Measurements from ENCODE around the gene LRRC45. TPM values are rescaled to one million over a fixed set of nuclear protein-coding genes. Genes with fewer than 3 reads are reported as not detected.
A peak's percentile ranks its signal among the peaks of the same experiment; 100 is the strongest.

LRRC45 gene
- total RNA-seq, 1 experiment from 2014 or later, result 38.1 TPM

DNA sequence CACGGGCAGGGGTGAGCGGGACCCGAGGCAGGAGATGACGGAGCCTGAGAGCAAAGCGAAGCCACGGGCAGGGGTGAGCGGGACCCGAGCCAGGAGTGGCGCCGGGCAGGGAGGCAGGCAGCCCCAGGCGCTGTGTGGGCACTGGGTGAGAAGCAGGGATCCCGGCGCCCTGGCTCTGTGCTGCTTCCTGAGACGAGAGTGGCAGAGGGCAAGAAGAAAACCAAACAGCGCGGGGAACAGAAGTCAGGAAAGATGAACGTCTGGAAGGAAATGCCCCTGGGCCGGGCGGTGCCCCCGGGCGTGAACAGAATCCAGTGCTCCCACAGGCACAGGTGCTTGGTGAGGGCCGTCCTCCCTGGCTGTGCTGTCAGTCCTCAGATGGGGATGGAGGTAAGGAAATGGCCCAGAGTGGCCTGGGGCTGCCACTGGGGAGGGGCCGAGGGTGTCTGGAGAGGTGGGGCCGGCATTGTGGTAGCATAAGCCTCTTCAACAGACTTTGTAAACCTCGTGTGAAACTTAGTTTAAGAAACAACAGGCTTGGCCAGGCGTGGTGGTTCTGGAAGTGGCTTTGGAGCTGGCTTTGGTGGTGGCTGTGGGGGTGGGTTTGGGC, 35.8 kb upstream of the LRRC45 start (continued):
- TF ChIP-seq SMAD4 (CRISPR knock-in tag; IDR thresholded peaks at IDR 0.05), result no peak

DNA sequence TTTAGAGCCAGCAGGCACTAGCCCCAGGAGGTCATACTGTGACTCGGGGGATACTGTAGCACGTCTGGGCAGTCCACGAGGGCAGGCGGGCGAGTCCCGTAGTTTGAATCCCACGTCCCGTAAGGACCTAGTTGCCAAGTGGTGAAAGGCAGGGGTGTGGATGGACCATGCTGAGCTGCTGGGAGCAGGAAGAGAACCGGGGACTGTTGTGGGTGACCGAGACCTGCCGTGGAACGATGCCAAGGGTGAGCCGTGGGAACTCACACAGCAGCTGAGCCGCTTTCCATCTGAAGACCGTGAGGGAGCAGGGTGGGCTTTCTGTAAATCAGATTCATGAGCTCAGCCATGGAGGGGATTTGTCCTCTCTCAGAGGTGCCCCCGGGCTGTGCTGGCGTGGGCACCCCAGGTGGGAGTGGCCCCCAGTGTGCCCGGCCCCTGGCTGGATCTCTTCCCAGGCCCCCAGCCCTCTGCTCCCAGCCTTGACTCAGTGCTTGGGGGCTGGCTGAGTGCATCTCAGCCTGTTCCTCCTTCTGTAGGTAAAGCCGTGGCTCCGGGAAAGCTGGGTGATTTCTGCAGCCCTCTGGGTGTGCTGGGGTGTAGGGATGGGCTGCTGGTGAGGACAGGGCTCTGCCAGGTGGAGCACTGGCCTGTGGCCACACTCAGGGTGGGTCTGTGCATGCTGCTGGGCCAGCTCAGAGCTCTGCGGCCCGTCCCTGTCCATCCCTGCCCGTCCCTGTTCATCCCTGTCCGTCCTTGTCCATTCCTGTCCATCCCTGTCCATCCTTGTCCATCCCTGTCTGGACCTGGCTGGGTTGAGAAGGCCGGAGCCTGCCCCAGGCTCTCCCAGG, 32.0 kb upstream of the LRRC45 start:
- DNase-seq (ENCODE audit: low spot score) (no peak), ATAC-seq (no peak)
- Mint-ChIP-seq H3K4me3 (no peak overlapping the region), H3K27ac (peak overlapping the region; percentile 95), H3K27me3 (ENCODE audit: low read depth) (no peaks in the 10 kb centered on the region), H3K9me3 (no peaks in the 10 kb centered on the region), H3K36me3 (peaks cover 5% of the 10 kb centered on the region; the same call in 1 of the 2 replicates), H3K4me1 (peaks cover 21% of the 10 kb centered on the region)
- 0 out of 2 replicates have a peak, but pooled peaks have one; percentile 13 for TF ChIP-seq ZNF423 (CRISPR knock-in tag; IDR thresholded peaks at IDR 0.05)
- TF ChIP-seq, protein P1, sequence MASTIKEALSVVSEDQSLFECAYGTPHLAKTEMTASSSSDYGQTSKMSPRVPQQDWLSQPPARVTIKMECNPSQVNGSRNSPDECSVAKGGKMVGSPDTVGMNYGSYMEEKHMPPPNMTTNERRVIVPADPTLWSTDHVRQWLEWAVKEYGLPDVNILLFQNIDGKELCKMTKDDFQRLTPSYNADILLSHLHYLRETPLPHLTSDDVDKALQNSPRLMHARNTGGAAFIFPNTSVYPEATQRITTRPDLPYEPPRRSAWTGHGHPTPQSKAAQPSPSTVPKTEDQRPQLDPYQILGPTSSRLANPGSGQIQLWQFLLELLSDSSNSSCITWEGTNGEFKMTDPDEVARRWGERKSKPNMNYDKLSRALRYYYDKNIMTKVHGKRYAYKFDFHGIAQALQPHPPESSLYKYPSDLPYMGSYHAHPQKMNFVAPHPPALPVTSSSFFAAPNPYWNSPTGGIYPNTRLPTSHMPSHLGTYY (CRISPR knock-in tag; IDR thresholded peaks at IDR 0.05), result no peak
- ChIA-PET CTCF (interaction anchor here (1.0 to 4.2 kb wide), 6 partner anchors 29 to 63 kb away, joined by 3 to 19 read pairs (median 6); partner anchors contain the start of genes CENPX, DCXR, LRRC45 and MAFG), POLR2A (no interaction called here)

DNA sequence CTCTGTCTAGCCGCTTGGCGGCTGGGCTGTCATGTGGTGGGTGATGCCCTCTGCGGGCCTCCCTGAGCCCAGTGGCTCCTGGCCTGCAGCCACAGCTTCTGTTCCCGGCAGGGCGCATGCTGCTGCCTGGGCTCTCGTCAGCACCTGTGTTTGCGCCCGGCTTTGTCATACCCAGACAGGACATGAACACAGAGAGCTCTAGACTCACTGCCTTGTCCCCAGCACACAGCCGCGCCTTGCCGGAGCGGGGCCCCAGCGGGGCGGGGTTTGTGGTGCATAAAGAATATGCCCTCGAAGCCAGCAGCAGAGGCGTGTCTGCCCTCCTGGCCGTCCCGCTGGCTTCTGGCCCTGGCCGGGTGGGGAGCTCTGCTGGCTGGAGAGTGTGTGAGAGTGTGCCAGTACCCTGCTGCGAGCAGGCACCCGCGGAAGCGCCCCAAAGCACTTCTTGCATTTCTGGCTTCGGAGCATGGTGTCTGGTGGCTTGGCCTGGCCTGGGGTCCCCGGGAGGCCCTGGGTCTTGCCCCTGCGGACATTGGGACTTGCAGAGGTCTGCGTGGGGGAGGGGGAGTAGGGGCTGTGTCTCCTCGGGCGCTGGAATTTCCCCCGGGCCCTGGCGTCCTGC, 31.3 kb upstream of the LRRC45 start:
- Mint-ChIP-seq H3K9me3 (no peaks in the 10 kb centered on the region), H3K4me1 (peaks cover 21% of the 10 kb centered on the region), H3K36me3 (peaks cover under 1% of the 10 kb centered on the region; the same call in 1 of the 2 replicates), H3K4me3 (no peak overlapping the region), H3K27ac (0 out of 2 replicates have a peak overlapping the region, but pooled peaks have one; percentile 41), H3K27me3 (ENCODE audit: low read depth) (no peaks in the 10 kb centered on the region)
- peak; percentile 73 for TF ChIP-seq GABPB1 (CRISPR knock-in tag; IDR thresholded peaks at IDR 0.05)
- no peak for TF ChIP-seq ZNF263 (CRISPR knock-in tag; IDR thresholded peaks at IDR 0.05; ENCODE audit: low read depth)
- ChIA-PET POLR2A (no interaction called here), CTCF (interaction anchor here (1.0 to 4.2 kb wide), 6 partner anchors 28 to 64 kb away, joined by 3 to 19 read pairs (median 6); partner anchors contain the start of genes CENPX, DCXR, LRRC45 and MAFG)
- peak; percentile 52 for DNase-seq (ENCODE audit: low spot score)
- peak; percentile 57 for ATAC-seq

DNA sequence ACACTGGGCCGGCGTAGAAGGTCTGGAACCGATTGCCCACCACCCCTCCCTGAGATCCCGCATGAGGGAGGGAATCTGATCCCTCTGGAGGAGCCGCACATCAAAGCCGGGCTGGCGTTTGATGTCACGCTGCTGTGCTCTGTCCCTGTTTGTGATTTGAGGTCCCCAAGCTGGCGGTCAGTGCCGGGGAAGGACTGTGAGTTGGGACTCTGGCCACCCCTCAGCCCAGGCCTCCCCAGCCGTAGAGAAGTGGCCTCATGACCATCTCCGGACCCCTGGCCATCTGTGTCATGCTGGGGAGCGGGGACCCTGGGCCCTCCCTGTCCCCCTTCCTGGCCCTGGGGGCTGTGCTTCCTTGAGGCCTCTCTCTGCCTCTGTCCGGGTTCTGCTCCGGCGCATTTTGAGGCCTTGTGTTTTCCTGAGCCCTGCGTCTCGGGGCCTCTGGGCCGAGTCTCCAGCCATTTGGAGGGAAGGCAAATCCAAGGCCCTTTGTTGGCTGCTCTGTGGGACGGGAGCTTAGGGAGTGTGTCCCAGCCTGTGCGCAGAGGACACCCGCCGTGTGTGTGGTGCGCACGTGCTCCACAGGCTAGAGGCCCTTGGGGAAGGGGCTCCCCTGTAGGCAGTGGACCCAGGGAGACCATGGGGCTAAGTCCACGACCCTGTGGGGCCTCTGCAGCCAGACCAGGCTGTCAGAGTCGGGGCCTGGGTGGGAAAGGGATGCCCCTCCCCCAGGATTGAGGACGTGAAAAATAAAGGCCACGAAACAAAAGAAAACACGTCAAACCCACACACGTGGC, 30.6 kb upstream of the LRRC45 start:
- peaks cover 21% of the 10 kb centered on the region for H3K4me1 Mint-ChIP-seq
- ATAC-seq (peak; percentile 5; the same call in 1 of the 2 replicates), DNase-seq (ENCODE audit: low spot score) (no peak)
- H3K4me3 Mint-ChIP-seq, result no peak overlapping the region
- CTCF ChIA-PET, result interaction anchor here (1.0 to 4.2 kb wide), 5 partner anchors 28 to 65 kb away, joined by 3 to 19 read pairs (median 5); partner anchors contain the start of genes DCXR and MAFG
- TF ChIP-seq JAZF1 (CRISPR knock-in tag; IDR thresholded peaks at IDR 0.05), result no peak
- TF ChIP-seq NR1H2 (CRISPR knock-in tag; IDR thresholded peaks at IDR 0.05), result no peak
- TF ChIP-seq, protein P2, sequence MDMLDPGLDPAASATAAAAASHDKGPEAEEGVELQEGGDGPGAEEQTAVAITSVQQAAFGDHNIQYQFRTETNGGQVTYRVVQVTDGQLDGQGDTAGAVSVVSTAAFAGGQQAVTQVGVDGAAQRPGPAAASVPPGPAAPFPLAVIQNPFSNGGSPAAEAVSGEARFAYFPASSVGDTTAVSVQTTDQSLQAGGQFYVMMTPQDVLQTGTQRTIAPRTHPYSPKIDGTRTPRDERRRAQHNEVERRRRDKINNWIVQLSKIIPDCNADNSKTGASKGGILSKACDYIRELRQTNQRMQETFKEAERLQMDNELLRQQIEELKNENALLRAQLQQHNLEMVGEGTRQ (CRISPR knock-in tag; IDR thresholded peaks at IDR 0.05), result no peak
- peak; percentile 88 for TF ChIP-seq GABPB1 (CRISPR knock-in tag; IDR thresholded peaks at IDR 0.05)
- TF ChIP-seq, protein P3, sequence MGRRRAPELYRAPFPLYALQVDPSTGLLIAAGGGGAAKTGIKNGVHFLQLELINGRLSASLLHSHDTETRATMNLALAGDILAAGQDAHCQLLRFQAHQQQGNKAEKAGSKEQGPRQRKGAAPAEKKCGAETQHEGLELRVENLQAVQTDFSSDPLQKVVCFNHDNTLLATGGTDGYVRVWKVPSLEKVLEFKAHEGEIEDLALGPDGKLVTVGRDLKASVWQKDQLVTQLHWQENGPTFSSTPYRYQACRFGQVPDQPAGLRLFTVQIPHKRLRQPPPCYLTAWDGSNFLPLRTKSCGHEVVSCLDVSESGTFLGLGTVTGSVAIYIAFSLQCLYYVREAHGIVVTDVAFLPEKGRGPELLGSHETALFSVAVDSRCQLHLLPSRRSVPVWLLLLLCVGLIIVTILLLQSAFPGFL (CRISPR knock-in tag; IDR thresholded peaks at IDR 0.05; ENCODE audit: borderline replicate concordance), result peak; percentile 61; the same call in 1 of the 2 replicates
- H3K36me3 Mint-ChIP-seq, result no peaks in the 10 kb centered on the region
- H3K27ac Mint-ChIP-seq, result no peak overlapping the region
- H3K27me3 Mint-ChIP-seq (ENCODE audit: low read depth), result no peaks in the 10 kb centered on the region
- POLR2A ChIA-PET, result interaction anchor here (0.6 kb wide), 1 partner anchor 9 kb away, joined by 3 read pairs; no protein-coding TSS in a partner anchor
- H3K9me3 Mint-ChIP-seq, result no peaks in the 10 kb centered on the region

All from WTC11 (cell line).